AG04450 (cell line): ENCODE measurements around the gene MSI2. TPM values are rescaled to one million over a fixed set of nuclear protein-coding genes. Genes with fewer than 3 reads are reported as not detected.

Experiments used
- CTCF ChIA-PET: fragments of 300-600, 350-600 bp; formaldehyde crosslinking; extraction: SDS; loops from one replicate; lab custom pipeline; 2022; ENCODE audit warnings: antibody characterized with exemption, inconsistent platforms; lab: Charles Lee
- POLR2A ChIA-PET: fragments of 350-600 bp; formaldehyde crosslinking; extraction: SDS; loops from one replicate; lab custom pipeline; 2021; ENCODE audit warnings: antibody characterized with exemption, inconsistent platforms; lab: Yijun Ruan, JAX
- DNase-seq: peaks from one replicate; pipeline ENCODE4 v3.0.0-alpha.2; 2011; ENCODE audit warnings: low read depth, low spot score
- H3K27ac ChIP-seq: one replicate; pipeline ENCODE4 v1.5.1; 2012; ENCODE audit warnings: low read depth, low read length, control low read depth
- H3K27me3 ChIP-seq: one replicate; pipeline ENCODE4 v1.6.0; 2012; ENCODE audit warnings: low read length; ENCODE audit not compliant: control insufficient read depth, insufficient read depth
- H3K4me3 ChIP-seq: 2 replicates; pipeline ENCODE4 v1.5.1; 2011; ENCODE audit warnings: mild to moderate bottlenecking, low read depth, low read length, control low read depth
- H3K9me3 ChIP-seq: 2 replicates; pipeline ENCODE4 v1.5.1; 2012; ENCODE audit warnings: low read length; ENCODE audit not compliant: control insufficient read depth, insufficient read depth
- CTCF ChIP-seq: IDR thresholded peaks from 2 replicates; pipeline ENCODE4 v1.5.1; 2011; ENCODE audit warnings: low read depth, low read length, control low read depth, inconsistent platforms
- polyA plus RNA-seq: library from polyadenylated mRNA; depleted of rRNA; stranded (reverse); fragments of >200 nt; gene quantifications from 2 replicates; pipeline ENCODE4 v1.2.3, GENCODE V29; 2011

MSI2 gene
- polyA plus RNA-seq, 1 experiment, result 26.2 TPM

- Histone ChIP-seq H3K4me3 (no peak overlapping the region), H3K9me3 (no peaks in the 10 kb centered on the region), H3K27ac (no peak overlapping the region), H3K27me3 (no peaks in the 10 kb centered on the region)
- ChIA-PET CTCF (no interaction called here), POLR2A (interaction anchor here (0.6 kb wide), 1 partner anchor 669 kb away, joined by 7 read pairs; no protein-coding TSS in a partner anchor)
- no peak for DNase-seq
- TF ChIP-seq CTCF, result no peak
These were observed 21.7 kb downstream of the MSI2 start for GRCh38 chr17:57277923-57278604.

GRCh38 chr17:57278740-57279387 lies 22.5 kb downstream of the MSI2 start:
- POLR2A ChIA-PET, result interaction anchor here (0.6 kb wide), 1 partner anchor 668 kb away, joined by 7 read pairs; no protein-coding TSS in a partner anchor
- H3K4me3 ChIP-seq, result no peak overlapping the region
- DNase-seq, result no peak

GRCh38 chr17:57279432-57279831 lies 23.1 kb downstream of the MSI2 start:
- POLR2A ChIA-PET, result no interaction called here
- DNase-seq, result no peak

More at GRCh38 chr17:57278740-57279387, 22.5 kb downstream of the MSI2 start:
- no peaks in the 10 kb centered on the region for H3K9me3 ChIP-seq
- TF ChIP-seq CTCF, result no peak
- no peak overlapping the region for H3K27ac ChIP-seq
- CTCF ChIA-PET, result interaction anchor here (1.0 to 1.1 kb wide), 2 partner anchors 9 to 35 kb away, joined by 3 to 5 read pairs; no protein-coding TSS in a partner anchor
- H3K27me3 ChIP-seq, result no peaks in the 10 kb centered on the region

GRCh38 chr17:57281887-57282286 lies 25.6 kb downstream of the MSI2 start:
- Histone ChIP-seq H3K9me3 (no peaks in the 10 kb centered on the region), H3K27me3 (no peaks in the 10 kb centered on the region), H3K27ac (no peak overlapping the region), H3K4me3 (no peak overlapping the region)
- no peak for DNase-seq
- TF ChIP-seq CTCF, result no peak
- CTCF ChIA-PET, result interaction anchor here (0.6 kb wide), 1 partner anchor 21 kb away, joined by 3 read pairs; no protein-coding TSS in a partner anchor
- POLR2A ChIA-PET, result no interaction called here

More at GRCh38 chr17:57279432-57279831, 23.1 kb downstream of the MSI2 start:
- no peak overlapping the region for H3K4me3 ChIP-seq
- H3K27me3 ChIP-seq, result no peaks in the 10 kb centered on the region
- H3K27ac ChIP-seq, result no peak overlapping the region
- no peak for TF ChIP-seq CTCF
- no peaks in the 10 kb centered on the region for H3K9me3 ChIP-seq
- CTCF ChIA-PET, result interaction anchor here (1.0 to 1.1 kb wide), 2 partner anchors 9 to 36 kb away, joined by 3 to 5 read pairs; no protein-coding TSS in a partner anchor
